HuH-7 (cell line): Measurements from ENCODE around the gene NRIP2.
A peak's percentile ranks its signal among the peaks of the same experiment; 100 is the strongest.

ENCODE experiments used
- DNase-seq: peaks from one replicate; pipeline ENCODE4 v3.0.0; 2011; ENCODE audit warnings: low spot score

Gene NRIP2

DNA sequence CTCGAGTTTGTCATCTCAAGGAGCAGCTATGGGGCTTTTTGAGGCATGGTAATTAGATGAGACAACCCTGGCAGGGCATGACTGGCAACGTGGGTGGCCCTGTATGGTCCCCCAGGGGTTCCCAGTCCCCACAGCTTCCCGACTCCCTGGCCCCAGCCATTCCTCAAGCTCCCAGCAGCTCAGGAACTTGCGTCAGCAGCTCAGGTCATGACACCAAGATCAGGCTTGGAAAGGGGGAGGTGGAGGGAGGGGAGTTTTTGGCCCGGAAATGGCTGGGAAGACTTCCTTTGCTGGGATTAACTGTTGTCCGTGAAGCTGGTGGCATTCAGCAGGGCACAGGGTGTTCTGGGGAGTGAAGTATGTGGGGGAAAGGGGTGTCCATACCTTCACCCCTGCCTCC is 10.4 kb upstream of the NRIP2 start:
- DNase-seq, result no peak

DNA sequence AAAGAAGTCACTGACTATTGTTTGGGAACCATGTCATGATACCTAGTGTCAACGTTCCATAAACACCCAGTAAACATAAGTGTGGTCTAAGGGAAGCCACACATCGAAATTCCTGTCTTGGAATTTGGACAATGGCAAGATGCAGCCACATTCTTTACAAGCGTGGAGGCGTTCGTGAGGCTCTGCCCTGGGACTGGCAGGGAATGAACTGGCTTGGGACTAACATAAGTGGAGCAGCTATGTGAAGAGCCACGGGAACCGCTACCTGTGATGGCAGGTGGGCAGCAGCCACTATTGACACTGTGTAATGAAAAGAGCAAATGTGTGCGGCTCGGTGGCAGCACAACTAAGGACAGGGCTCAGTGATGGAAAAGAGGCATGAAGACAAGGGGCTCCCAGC is 10.0 kb upstream of the NRIP2 start:
- DNase-seq, result no peak

DNA sequence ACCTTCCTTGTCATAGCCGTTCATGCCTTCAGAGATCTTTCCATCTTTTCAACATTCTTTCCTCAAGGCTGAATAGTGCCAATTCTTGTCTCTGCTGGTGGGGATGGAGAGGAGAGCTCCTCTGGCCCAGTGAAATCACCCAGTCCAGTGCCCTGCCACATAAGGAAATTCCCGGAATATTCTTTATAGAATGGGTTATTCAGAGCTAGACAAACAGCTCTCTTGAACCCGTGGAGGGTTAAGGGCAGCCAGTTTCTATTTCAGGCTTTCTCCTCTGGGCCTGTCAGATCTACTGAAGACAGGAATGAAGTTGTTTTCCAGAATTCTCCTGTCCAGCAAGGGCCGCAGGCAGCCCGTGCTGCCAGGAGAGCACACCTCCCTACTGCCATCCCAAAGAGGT is 8.1 kb upstream of the NRIP2 start:
- DNase-seq, result no peak

DNA sequence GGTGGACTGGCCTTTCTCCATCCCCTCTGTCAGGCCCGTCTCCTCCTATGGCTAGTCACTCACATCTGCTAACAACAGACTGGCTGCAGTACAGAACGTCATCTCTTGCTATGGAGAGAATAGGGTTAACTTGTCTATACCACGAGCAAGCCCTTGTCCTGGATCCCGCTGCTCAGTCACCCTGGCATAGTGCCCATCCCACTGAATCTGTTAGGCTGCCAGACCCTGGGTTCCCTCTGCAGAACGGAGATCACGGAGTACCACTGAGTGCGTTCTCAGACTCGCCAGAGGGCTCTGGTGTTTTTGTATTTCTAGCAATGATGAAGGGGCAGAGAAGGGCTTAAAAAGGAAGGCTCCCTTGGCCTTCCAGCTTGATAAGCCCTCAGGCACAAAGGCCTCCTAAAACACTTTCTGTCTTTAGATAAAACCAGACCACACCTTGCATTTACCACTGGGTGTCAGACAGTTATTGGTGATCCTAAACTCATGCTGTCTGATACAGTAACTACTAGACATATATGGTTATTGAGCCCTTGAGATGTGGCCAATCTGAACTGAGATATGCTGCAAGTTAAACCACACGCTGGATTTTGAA is 6.3 kb upstream of the NRIP2 start:
- DNase-seq, result no peak

DNA sequence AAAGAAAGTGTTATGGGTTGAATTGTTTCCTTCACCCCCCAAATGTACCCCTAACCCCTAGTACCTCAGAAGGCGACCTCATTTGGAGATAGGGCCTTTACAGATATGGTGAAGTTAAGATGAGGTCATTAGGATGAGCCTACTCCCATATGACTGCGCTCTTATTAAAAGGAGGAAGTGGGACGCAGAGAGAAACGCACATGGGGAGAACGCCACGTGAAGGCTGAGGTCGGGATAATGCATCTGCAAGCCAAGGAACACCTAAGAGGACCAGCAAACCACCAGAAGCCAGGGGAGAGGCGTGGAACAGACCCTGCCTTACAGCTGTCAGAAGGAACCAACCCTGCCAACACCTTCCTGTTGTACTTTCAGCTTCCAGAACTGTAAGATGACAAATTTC is 1.7 kb upstream of the NRIP2 start:
- DNase-seq, result no peak

DNA sequence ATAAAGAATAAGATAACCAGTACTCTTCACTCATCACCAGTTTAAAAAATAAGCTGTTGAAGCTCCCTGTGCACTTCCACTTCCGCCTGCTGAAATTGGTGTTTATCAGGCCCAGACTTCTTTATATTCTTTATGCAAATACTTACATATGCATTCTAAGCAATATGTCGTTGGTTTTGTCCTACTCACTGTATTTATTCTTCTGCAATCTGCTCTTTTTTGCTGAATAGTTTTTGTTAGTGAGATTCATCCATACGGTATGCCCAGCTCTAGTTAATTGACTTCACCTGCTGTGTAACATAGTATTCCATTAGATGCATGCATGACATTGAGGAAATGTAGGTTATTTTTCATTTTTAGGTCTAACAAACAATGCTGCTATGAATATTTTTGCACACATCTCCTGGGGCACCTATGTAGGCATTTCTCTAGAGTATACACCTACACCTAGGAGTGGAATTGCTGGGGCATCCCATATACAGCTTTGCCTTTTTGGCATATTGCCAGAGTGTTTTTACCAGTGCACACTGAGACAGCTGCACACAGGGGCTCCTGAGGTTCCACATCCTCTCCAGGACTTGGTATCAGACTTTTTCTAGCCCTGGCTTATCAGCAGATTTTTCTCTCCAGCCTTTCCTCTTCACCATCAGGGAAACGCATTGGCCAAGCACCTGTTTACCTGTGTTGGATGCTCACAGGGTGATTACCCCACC is 1.0 kb upstream of the NRIP2 start:
- no peak for DNase-seq

DNA sequence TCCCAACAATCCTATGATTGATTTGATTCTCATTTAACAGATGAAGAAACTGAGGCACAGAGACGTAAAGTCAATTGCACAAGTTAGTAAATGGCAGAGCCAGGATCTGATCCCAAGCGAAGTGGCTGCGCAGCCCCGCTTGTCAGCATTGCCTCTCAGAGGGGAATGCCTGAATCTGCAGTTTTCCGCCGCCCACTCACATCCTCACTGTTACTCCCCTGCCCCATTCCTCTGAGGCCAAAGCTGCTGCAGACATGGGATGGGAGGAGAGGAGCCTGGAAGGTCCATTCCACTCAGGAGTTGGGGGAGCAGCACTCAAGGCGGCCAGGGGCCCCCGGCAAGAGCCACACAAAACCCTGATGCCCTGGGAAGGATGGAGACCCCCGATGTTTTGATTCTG is 1.0 kb downstream of the NRIP2 start:
- no peak for DNase-seq

DNA sequence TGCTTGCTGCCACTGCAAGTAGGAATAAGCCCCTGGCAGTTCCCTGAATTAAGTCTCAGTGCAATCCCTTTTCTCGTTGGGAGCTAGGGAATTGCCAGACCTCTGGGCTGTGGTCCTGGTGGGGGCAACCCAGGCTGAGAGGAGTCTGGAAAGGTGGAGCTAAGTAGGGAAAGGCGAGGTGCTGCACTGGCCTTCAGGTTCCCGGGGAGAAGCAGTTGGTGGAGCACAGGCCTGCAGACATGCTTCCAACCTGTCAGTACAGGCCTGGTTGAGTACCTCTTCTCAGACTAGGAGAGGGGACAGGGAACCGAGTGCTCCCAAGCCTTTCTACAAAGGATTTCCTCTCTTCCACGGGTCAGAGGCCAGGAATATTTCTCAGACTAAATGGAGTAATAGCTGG is 1.5 kb downstream of the NRIP2 start:
- no peak for DNase-seq

DNA sequence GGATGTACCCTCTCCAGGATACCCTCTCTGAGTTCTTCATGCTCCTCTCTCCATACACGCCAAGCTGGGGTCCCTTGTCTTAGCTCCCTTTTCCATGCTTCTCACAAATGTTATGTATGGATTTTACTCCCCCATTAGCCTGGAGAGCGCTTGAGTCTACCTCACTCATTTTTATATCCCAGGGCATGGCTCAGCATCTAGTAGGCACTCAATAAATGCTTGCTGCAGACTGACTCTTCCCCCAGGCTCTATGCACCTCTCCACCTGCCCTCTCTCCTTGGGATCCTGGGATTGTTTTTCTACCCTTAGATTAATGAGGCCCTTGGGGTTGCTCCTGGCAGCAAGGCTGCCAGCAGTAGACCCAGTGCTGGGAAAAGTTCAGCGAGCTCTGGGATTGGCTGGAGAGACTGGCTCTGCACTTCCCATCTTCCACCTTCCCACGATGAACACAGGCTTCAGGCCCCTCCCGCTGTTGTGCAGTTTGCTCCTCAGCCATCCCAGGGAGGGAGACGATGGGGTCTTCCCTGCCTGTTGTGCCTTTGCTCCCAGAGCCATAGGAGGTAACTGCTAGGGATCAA is 2.2 kb downstream of the NRIP2 start:
- DNase-seq, result no peak

DNA sequence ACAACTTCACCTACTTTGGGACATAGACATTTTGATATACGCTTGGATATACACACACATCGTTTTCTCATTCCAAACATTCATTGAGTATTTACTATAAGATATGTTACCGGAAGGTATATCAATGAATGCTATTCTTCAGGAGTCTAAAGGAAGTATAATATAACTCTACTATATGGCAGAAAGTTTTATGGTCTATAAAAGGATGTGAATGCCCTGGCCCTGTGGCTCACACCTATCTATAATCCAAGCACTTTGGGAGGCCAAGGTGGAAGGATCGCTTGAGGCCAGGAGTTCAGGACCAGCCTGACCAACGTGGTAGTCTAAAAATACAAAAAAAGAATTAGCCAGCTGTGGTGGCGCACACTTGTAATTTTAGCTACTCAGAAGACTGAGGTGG is 5.6 kb downstream of the NRIP2 start:
- no peak for DNase-seq

DNA sequence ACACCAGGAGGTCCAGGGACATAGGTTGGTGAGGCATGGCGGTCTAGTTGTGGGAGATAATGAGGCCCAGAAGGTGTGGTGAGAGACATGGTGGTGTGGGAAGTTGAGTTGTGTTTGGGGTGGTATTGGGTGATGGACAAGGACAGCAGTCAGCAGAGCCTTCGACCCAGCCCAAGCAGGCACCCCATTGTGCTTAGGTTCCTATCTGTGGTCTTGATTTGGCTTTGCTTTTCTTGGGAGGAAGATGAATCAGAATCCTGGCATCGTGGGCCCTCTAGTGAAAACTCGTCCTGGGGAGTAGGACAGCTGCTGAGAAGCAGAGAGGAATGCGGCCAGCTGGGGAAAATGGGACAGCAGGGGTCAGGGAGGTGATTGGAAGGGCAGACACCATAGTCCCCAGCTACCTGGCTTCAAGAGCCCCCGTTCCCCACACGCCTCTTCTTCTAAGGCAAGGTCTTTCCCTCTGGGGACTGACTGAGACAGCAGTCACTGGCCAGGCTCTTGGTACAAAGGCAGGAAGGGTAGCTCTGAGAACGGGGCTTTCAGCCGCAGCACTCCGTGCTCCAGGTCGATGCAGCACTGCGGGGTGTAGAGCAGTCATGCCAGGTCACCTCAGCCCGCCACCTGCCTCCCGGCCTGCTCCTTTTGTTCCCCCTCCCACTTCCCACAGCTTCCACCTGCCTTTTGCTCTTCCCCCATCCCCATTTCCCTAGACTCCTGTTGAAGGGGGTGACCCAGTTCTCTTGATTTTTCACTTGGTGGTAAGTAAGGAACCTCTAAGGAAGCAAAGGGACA is 7.9 kb downstream of the NRIP2 start:
- DNase-seq, result no peak

DNA sequence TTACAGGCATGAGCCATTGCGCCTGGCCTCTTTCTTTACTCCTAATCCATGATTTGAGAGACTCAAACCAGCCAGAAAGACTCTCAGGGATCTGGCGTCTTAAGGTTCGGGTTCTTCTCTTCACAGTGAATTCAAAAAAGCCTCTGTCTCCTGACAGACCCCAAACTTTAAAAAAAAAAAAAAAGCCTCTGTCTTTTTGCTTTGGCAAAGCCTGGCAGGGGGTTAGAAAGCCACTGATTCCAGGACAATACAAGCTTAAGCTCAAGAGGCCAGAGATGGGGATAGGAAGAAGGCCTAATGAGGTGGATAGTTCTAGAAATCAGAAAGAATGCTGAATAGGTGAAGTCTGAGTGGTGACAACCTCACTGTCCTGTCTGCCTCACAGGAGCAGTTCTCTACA is 8.8 kb downstream of the NRIP2 start:
- DNase-seq, result no peak

DNA sequence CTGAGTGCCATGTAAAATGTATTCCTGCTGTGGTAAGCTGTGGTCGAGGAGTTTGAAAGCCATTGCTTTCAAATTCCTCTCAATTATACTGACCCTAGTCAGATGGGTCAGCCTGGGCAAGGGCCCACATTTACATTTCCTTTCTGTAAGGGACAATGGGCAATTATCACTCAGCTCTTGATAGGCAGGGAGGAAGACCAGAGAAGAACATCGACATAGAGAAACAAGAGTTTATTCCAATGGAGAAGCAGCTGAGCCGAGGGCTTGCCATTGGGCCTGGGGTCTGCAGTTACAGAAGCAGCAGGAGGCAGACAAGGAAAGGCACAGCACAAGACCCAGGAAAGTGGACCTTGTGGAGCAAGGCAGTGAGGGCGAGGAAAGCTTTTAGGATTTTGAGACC is 9.7 kb downstream of the NRIP2 start:
- no peak for DNase-seq

DNA sequence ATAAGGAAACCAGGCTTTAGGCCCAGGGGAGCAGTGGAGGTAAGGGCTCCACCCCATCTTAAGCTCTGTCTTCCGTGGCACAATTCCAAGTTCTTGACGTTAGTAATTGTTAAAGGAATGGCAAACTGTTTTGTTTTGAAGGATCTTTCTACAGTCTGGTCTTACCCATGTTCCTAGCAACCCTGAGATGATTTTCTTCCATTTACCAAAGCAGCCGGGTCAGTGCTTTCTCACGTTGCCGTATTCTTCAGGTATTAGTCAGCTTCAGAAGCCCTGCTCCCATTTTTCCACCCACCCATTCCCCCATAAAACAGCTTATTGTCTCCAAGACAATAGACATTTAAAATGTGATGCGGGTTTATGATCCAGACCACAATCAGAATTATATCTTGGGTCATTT is 10.3 kb downstream of the NRIP2 start:
- no peak for DNase-seq

DNA sequence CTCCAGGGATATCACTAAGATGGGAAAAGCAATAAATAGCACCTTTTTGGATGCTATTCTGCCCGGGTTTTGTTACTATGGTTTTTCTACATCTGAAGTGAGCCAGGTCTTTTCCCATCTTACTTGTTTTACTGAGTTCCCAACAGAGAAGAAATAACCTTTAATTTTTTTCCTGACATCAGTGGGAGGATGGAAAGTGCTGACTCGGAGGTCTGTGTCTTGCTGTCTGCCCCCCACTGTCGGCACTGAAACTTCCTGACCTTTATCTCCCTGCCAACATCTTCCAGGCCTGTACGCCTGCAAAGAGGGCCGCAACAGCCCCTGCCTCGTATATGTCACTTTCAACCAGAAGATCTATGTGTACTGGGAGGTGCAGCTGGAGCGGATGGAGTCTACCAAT is 11.4 kb downstream of the NRIP2 start:
- DNase-seq, result no peak

DNA sequence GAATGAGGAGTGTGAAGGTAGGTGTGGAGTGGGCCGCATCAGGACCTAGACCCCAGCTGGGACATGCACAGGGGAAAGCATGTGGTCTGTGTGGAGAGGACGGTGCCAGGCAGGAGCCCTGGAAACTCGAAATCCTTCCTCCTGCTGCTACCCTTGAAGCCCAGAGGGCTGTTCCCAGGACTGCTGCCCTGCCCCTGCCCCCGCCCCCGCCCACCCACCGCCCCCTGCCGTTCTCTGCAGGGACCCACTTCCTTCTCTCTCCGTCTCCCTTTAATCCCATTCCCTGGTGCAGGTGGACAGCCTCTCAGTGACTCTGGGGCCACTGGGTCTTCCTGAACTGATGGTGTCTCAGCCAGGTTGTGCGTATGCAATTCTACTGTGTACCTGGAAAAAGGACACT is 14.4 kb downstream of the NRIP2 start:
- DNase-seq, result no peak

DNA sequence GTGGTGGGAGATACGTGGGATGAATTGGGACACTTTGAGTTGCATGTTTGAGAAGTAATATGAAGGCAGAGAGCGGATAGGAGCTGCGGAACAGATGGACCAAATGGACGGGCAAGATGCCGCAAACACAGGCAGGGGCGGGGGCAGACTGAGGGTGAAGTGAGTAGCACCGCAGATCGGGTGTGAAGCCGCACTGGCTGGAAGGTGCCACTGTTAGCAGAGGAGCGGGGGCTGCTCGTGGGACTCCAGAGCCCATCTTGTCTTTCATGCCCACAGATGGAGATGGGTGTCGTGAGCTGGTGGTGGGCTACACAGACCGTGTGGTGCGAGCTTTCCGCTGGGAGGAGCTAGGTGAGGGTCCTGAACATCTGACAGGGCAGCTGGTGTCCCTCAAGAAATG is 15.0 kb downstream of the NRIP2 start:
- no peak for DNase-seq

DNA sequence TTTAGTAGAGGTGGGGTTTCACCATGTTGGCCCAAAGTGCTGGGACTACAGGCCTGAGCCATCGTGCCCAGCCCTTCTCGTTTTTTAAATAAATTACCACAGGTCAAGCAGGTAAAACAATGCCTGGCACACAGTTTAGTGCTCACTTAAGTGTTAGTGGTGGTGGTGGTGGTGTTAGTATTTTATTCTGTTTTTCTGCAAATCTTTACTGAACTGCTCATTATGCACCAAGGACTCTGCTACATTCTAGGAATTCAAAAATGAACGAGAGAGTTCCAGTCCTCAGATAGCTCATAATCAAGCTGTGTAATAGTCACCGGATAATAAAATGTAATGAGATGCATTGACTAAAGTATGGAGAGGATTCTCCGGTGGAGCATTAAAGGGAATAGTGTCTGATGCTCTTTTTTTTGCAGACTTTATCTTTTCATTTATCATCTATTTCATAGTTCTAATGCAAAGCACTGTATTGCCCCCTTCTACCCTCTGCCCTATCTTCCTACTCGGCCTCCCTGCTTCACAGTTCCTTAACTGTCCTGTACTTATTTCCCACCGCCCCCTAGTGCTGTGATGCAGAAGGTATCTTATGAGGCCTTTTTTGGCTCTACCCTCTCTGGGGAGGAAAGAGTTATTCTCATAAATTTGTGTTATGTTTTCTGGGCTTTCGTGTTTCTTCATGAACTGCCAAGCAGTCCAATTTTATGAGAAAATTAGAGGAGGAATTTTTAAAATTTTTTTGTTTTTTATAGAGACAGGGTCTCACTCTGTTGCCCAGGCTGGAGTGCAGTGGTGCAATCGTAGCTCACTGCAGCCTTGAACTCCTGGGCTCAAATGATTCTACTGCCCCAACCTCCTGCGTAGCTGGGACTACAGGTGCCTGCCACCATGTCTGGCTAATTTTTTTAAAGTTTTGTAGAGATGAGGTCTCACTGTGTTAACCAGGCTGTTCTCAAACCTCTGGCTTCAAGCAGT is 21.3 kb downstream of the NRIP2 start:
- DNase-seq, result peak; percentile 72

DNA sequence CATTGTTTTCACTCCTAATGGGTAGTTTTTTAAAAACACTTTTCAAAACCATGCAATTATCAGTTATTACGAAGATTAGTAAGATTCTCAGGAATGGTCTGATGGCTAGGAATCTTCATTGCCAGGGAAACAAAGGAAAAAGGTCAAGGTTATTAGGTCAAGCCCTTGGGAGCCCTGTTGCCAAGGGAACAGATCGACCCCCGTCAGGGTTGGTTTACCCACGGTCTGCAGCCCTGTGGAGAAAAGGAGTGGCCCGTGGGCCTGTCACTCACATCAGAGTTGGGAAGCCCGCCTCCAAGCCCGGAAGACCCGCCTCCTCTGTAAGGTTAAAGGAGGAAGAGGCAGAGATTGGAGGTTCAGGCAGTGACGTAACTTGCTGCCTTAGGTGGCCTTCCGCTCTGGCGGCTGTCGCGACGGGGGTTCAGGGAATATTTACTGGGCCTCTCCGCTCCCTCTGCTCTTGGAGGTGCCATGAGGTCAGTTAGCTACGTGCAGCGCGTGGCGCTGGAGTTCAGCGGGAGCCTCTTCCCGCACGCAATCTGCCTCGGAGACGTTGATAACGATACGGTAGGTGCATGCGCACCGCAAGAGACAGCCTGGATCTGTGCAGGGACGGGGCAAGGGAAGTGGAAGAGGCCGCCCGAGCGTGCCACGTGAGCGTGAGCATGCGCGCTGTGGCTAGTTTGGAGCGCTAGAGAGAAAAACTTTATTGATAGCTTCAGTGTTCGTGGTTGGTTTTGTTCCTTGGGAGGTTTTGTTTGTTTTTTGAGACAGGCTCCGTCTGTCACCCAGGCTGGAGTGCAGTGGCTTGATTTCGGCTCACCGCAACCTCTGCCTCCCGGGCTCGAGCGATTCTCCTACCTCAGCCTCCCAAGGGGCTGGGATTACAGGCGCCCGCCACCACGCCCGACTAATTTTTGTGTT is 22.3 kb downstream of the NRIP2 start, which contains the start of gene ITFG2:
Gene ITFG2, plus strand, starts transcription at position 379 of the 924 bp plus-strand sequence. Its CDS starts 93 bp downstream, at position 472.
- peak; percentile 87 for DNase-seq

DNA sequence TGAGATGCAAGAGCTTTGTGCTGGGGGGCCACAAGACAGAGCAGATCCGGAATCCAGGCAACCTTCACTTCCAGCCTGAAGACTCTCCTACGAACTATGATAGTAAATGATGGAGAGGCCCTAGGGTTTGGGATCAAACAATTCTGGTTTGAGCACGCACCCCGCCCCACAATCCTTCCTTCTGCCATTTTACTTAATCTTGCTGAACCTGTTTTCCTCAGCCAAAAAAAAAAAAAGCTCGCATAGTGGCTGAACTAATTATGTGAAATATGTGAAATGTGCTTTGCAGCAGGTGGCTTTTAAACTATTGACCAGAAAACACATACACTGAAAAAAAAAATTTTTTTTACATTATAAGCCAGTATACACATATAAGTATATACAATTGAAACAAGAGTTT is 23.0 kb downstream of the NRIP2 start:
- DNase-seq, result no peak

DNA sequence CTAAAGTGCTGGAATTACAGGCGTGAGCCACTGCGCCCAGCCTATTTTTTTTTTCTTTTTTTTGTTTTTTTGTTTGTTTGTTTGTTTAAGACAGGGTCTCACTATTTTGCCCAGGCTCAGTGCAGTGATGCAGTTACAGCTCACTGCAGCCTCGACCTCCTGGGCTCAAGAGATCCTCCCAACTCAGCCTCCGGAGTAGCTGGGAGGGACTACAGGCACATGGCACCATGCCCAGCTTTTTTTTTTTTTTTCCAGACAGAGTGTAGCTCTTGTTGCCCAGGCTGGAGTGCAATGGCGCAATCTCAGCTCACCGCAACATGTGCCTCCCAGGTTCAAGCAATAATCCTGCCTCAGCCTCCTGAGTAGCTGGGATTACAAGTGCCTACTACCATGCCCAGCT is 28.1 kb downstream of the NRIP2 start:
- DNase-seq, result no peak
